Activated CD4-positive, alpha-beta T cell treated with anti-CD3 and anti-CD28 coated beads, Interleukin-2, amount 50 U/mL, for 24 hours (primary cell): Measurements from ENCODE around the gene CHN1.

ENCODE experiments used
- DNase-seq, 2 donors: peaks; one replicate each; pipeline ENCODE4 v3.0.0-alpha.2; 2020; ENCODE audit warnings: low read depth in 1 of 2, low spot score in 1 of 2

The CHN1 gene

DNA sequence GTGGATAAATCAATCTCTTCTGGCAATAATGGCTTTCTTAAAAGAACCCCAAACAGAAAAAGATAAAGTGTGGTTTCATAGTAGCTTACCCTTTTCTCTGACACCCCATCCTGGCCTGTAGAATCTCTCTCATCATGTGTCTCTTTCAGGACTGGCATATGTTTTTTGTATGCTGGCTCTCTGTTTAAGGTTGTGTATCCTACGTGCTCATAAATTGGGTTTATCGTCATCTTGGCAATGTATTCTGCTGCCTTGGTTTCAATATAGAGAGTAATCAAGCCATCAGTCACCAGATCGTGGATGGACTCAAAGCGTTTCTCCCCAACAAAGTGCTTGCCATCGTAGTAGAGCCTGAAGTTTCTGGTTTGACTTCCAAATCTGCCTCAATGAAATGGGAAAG is 127.4 kb downstream of the CHN1 start:
- DNase-seq = no peak

DNA sequence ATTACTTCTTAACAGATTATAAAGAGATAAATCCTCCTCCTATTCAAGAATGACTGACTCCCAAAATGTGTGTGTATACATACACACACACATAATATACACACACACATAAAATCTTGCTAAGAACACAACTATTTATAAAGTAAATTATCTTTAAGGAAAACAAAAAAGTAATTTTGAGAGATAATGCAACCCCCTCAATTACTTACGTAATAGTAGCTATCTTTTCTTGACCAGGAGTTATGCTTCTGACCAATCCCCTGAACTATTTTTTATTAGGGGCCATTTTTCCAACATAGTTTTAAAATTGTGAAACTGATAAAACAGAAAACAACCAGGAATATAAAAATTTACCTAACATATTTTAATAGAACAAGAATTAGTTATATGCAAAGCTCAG is 127.9 kb downstream of the CHN1 start:
- DNase-seq = no peak

DNA sequence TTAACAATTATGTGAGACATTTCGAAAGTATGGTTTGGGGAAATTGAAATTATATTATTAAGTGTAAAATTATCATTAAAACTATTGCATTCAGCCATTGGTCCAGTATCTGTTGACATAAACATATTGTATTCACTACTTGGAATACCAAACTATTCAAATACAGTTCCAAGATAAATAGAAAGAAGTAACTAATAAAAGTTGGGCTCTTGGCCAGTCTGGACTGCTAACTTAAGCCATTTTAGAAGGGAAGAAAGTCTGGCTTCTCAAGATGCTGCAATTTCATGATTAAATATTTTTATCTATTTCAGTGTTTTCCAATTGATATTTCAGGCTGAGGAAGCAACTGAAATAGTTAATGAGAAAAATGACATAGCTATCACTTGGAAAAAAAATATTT is 131.1 kb downstream of the CHN1 start:
- no peak for DNase-seq

DNA sequence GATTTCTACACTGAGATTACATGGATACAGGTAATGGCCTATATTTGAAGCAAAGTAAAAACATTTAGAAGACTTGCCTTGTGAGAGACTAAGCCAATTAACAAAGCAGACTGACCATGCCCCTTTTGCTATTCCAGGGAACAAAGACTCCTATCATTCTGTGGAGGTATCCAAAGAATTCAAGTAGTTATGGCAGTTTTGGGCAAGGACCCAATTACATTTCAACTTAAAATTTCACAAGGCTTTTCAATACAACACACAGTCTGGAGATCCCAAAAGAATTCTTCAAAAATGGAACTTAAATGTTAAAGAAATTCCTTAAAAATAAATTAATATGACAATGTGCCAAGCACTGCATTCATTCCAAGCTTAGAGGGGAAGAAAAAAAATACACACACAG is 131.7 kb downstream of the CHN1 start:
- DNase-seq = no peak

DNA sequence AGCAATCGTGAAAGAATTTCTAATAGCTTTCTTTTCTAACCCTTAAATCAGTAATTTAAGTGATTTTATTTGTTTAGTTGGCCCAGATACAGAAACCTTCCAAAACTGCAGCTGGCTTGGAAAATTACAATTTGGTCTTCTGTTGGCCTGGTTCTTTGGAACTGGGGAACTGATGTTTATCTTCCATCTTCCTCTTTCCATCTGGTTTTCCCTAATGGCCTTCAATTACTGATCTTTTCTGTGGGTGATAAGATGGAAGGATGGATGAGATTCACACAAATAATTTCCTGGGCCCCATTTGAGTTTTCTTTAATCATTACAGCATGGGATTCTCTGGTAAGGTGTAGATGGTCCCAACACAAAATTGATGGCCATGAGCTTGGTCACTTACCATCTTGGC is 134.4 kb downstream of the CHN1 start:
- no peak for DNase-seq

DNA sequence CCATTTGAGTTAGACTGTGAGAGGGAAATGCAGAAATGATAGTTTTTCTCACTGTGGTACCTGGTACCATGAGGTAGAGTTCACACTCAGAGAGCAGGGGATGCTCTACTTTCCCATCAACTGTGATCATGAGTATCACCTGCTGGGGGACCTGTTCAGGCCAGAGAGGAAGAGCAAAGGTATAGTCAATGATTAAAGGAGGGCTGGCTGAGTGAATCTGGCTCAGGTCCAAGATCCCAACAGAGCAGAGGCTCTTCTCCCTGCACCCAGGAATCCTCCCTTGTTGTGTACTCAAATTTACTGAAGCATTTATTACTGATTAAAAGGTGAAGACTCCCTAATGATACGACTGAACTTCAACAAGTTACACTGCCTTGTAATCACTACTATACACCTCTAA is 136.3 kb downstream of the CHN1 start:
- no peak for DNase-seq

DNA sequence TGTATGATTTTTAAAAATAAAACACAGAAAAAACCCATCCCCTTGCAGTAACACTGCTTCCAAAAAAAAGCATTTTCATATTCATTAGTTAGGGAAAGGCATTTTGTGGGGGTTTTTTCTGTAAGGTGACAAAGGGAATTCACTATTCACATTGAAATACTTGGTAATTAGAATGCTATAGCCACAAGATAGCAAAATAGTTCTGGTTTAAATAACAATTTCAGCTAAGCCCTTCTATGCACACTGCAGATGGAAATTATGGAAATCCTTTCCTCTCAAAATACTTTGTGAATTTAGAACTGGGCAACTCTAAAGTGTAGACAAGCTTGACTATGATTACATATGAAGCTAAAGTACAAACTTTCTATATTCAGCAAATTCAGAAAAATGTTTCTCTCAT is 138.8 kb downstream of the CHN1 start:
- no peak for DNase-seq

DNA sequence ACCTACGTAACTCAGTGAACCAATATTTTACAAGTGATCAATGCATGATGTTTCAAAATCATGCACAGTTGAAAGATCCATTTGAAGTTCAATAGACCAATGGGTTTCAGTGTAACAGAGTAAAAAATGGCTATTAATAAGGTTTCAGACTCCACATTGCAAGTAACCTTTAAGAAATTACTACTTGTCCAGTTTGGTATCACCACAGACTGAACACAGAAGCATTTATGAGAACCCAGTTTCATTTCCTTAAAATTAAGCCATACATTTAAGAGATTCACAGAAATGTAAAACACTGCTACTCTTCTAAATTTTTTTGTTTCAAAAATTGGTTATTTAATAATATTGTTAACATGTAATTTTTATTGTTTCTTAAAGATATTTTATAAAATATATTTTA is 142.0 kb downstream of the CHN1 start:
- no peak for DNase-seq

DNA sequence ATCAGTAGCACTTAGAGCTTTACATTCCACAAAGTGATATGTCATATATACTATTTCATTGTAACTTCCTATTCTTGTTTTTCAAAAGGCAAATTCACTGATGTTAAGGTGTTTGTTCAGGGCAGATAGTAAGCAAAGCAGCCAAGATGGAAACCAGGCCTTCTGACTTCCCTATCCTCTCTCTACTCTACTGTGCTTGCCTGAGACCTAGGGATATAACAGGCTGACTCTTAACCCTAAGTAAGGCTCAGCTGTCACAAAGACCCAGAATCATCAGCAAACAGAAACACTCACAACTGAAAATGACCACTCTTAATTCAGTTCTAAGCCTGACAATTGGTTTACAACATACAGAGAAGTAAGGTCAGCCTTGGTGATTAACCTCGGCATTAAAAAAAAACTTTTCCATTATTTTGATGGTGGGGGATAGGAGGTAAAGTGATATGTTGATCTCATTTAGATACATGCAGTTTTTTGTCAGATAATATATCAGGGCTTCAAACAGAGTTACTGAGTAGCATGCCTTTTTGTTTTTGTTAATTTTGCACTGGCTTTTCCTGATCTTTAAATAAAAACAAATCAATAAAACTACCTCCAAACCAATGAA is 145.5 kb downstream of the CHN1 start:
- no peak for DNase-seq

DNA sequence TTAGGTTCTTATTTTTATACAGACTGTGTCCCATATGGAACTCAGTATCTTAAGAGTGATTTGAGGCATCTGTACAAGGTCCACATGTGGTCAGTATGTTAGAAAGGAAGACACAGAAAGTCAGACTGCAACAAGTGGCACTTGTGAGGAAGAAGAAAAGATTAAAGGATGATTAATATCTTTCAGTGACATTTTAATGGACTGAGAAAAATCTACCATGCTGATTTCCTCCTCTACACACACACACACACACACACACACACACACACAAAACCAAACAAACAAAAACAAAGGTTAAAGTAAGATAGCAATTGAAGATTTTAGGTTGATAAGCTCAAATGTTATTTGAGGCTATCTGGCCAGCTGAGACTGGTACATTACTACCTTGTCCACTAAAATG is 146.4 kb downstream of the CHN1 start:
- no peak for DNase-seq

DNA sequence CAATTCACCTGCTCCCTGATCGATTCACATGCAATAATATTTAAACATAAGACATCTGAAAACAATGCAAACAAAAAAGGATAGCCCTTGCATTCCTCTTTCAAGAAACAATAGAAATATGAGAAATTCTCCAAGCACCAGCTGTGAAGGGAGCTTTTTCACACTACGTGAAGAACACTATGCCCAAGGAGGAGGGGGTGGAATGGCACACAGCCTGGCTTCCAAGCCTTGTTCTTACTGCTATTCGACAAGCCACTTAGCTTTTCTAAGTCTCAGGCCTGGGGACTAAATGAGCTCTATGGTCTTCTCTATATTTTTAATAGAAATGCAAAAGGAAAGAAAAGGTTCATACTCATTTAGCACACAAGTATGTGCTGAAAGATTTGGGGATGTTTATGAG is 148.7 kb downstream of the CHN1 start:
- no peak for DNase-seq

DNA sequence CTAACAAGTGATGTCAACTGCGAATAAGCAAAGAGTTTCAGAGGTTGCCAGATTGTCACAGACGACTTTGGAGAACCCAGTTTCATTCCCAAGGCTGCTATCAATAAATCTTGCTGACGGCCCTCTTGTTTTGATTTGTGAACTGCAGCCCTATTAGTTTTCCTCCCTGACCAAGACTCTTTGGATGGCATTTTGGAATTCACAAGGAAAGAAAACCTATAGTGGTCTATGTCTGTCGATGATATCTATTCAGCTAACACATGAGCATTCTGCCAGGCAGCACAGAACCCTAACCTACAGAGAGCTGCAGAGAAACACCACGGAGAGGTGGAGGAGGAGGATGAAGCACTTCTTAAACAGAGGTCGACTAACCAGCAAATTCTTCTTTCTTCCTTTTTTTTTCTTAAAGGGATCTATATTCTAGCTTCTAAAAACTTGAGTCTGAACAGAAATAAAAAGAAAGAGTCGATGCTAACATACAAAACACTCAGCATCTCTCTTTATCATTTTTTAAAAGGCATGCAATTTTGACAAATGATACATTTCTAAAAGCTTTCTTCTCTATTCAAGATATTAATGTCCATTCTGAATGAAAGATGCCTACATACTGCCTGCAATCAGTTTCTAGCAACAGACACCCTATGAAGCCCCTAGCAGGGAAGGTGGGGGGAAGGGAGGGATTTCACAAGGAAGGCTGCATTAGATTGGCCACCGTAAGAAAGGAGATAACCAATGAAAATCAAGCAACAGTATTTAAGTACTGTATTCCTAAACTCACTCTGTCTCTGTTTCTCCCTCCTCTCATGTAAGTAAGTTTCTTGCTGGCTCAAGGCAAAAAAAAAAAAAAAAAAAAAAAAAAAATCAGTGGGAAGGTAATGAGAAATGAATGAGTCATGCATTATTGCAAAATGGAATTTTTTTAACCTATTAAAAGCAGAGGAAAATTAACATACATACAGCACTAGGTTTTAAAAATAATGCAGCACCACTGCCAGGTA is 157.9 kb downstream of the CHN1 start:
- DNase-seq = no peak

DNA sequence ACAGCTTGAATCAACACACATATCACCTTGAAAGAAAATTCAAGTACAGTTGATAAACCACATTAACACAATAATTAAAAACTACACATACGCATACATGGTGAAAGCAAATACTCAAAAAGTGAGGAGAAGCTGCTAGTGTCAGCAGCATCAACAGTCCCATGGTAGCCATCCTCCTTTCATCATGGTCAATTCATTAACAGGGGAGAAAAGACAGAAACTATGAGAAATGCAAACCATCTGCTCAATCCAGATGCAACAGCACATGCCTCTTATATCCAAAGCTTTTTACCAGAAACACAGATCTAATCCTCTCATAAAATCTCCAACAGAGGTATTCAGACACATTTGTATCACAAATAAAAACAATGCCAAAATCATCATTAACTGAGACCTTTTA is 159.0 kb downstream of the CHN1 start:
- DNase-seq = no peak

DNA sequence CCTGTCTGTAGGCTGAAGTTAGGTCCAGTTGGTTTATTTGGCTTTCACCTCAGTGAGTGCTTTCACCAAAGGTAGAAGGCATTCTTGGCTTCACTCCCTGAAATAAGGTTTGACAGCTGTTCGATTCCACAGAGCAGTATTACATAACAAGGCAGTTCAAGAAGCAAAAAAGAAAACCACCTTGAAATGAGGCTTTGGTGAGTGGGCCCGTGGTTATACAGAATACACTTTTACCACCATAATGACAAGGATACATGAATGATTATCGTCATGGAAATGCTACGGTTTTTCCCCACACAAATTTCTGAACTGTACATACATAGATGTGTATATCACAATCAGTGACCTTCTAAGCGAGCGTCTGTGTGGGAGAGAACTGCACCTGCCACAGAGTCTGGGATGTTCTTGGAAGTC is 160.9 kb downstream of the CHN1 start:
- DNase-seq = no peak

DNA sequence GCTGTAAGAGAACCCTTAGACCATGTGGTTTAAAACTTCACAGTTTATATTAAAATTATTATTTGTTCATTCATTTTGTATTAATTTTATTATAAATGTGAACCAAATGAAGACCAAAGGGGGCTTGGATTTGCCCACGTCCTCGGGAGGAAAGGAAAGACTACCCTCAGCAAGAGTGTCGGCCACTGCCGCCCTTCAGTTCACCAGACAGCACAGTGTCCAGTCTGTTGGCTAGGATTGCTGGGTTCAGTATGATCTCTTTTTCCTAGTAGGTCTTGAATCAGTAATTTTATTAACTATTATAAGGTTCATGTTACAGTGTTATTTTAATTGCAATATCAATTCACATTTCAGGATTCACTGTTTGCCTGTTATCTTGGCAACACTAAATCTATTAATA is 162.7 kb downstream of the CHN1 start:
- DNase-seq = no peak

DNA sequence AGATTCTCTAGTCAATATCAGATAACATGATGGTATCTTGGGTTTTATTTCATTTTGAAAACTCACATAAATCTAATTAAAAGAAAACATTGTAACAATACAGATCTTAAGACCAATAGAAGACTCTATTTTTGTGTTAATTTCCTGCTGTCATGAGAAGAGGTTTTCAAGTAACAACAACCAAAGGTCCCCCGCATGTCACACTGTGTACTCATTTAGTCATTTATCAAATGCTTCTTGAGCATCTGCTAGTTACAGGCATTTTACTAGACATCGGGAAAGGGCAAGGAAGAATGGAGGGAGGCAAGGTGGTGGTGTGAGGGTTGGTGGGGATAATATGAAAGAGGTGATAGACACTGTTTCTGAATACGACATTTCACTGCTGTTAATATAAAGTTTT is 163.2 kb downstream of the CHN1 start:
- no peak for DNase-seq

DNA sequence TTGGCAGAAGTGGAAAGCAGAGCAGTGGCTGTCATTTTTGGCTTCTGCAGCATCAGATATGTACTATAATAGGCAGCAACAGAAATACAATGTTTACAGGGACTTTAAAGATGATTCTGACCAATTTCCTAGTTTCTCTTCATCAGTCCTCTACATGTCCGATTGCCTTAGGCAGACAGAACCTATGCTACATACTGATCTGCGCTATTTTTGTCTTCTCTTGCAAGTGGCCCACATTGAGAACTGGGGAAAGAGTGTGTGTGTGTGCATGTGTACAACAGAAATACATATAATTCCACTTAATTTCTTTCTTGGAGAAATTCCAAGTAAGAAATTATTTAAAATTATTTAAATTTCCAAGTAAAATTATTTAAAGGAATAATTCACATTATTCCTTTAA is 163.8 kb downstream of the CHN1 start:
- DNase-seq = no peak

DNA sequence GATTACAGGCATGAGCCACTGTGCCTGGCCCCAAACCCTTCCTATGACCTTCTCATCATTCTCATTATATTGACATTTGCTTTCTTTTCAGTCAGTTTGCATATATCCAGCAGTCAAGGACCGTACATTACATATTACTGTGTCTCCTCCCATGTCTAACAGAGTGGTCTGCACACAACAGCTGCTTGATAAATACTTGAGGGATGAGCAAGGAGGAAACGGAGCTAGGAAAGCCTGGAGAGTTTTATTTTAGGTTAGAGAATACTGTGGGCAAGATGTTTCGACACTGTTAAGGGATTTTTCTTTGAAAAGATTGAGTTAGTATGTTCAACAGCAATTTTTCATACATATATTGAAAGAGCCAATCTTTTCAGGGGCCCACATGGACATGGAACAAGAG is 164.7 kb downstream of the CHN1 start:
- no peak for DNase-seq

DNA sequence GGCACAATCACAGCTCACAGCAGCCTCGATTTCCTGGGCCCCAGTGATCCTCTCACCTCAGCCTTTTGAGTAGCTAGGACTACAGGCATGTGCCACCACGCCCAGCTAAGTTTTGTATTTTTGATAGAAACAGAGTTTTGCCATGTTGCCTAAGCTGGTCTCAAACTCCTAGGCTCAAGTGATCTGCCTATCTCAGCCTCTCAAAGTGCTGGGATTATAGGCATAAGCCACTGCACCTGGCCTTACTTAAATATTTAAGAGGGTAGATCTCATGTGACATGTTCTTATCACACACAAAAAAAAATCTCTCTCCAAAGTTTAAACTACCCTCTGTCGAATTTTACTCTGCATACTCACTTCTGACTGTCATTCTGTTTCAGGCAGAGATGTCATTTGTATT is 165.5 kb downstream of the CHN1 start:
- DNase-seq = no peak

DNA sequence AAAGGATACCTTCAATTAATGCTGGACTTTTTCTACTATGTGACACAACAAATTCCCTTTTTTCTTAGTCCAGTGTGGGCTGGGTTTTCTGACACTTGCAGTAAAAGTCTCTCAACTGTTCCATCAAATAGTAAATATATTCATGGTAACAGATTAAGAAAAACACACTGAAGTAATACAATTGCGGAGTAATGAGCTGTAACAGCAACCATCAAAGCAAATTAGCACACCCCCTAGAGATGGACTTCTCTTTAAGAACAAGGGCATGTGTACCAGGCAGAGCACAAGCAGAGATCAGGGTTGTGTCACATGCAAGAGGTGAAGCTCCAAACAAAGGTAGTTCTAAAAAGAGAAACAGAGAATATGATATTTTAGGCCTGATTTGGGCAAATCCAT is 168.2 kb downstream of the CHN1 start:
- DNase-seq = no peak

DNA sequence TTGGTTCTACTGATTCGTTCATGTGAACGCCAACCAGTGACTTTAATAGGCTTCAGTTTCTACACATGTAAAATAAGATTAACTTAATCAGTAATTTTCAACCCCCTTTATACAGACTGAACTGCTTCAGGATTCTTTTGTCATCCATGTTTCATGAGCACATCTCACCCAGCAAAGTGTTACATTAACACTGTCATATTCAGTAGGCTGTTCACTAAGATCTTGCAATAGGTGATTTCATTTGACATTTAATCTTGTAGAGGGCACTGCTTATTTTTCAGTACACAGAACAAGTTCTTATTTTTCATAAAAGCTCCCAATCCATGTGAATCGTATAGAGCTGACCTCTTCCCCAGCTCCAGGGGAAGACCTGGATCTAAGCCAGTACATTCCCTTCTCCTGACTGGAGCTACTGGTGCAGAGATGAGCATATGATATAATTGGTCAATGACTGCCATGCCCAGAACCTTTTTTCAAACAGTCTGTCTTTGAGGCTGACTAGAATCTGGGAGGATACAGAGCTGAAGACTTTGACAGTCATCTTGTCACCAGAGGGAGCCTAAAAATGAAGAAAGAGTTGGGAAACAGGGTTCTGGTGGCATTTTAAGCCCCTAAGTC is 168.7 kb downstream of the CHN1 start:
- no peak for DNase-seq

DNA sequence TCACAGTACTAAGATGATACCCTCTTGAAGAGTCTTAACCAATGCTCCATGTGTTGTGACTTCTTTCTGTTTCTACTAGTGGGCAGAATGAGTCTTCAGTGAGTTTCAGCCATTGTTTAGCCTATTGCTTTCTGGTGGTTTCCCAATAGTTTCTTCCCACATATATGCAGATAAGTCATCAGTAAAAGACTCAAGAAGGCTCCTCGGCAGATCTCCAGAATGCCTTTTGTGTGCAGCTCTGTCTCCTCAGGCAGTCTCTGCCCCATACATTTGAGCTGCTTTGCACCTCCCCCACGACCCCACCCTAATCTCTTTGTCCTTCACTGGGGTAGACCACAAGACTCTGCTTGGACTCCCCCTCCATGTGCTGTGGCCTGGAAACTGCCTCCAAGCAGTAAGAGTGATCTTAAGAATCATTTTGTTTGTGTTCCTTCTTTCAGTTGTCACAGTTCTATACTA is 169.4 kb downstream of the CHN1 start:
- DNase-seq = peak; percentile 32
